GM10248 (cell line): Measurements from ENCODE around the gene SHE.

ENCODE experiments used
- CTCF ChIA-PET: fragments of 300-600 bp; sonication (Branson Sonifier 250); formaldehyde crosslinking; extraction: SDS; loops from one replicate; lab custom pipeline; 2021; ENCODE audit warnings: antibody characterized with exemption; lab: Yijun Ruan, JAX
- POLR2A ChIA-PET: fragments of 350-650 bp; sonication (Branson Sonifier 250); formaldehyde crosslinking; extraction: SDS; loops from one replicate; lab custom pipeline; 2020; ENCODE audit warnings: antibody characterized with exemption; lab: Yijun Ruan, JAX
- DNase-seq: peaks from one replicate; pipeline ENCODE4 v3.0.0; 2012; ENCODE audit errors: extremely low spot score
- TF ChIP-seq, protein P1 (sequence below): IDR thresholded peaks from 2 replicates; pipeline ENCODE4 v1.5.1; 2012; ENCODE audit warnings: mild to moderate bottlenecking, low read depth; ENCODE audit errors: extremely low read depth, missing control alignments, control extremely low read depth

Gene SHE

DNA sequence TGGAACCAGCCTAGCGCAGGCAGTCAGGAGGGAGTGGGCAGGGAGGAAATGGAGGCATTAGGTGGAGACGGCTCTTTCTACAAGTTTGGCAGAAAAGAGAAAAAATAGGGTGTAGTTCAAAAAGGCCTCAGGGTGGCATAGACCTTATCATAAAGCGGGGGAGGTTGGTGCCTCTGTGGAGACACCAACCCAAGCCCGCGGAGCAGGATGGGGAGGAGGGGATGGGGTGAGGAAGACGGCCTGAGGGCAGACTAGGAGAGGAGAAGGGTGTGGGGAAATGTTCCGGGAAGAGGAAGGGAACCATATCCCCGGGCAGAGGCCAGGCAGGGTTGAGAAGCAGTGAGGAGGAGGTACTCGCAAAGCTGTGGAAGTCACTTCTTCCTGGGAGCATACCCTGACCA lies 17.4 kb upstream of the SHE start:
- ChIA-PET CTCF (interaction anchor here (2.4 kb wide), 1 partner anchor 27 kb away, joined by 8 read pairs; no protein-coding TSS in a partner anchor), POLR2A (no interaction called here)
- no peak for DNase-seq
- TF ChIP-seq, protein P1, sequence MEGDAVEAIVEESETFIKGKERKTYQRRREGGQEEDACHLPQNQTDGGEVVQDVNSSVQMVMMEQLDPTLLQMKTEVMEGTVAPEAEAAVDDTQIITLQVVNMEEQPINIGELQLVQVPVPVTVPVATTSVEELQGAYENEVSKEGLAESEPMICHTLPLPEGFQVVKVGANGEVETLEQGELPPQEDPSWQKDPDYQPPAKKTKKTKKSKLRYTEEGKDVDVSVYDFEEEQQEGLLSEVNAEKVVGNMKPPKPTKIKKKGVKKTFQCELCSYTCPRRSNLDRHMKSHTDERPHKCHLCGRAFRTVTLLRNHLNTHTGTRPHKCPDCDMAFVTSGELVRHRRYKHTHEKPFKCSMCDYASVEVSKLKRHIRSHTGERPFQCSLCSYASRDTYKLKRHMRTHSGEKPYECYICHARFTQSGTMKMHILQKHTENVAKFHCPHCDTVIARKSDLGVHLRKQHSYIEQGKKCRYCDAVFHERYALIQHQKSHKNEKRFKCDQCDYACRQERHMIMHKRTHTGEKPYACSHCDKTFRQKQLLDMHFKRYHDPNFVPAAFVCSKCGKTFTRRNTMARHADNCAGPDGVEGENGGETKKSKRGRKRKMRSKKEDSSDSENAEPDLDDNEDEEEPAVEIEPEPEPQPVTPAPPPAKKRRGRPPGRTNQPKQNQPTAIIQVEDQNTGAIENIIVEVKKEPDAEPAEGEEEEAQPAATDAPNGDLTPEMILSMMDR = no peak

DNA sequence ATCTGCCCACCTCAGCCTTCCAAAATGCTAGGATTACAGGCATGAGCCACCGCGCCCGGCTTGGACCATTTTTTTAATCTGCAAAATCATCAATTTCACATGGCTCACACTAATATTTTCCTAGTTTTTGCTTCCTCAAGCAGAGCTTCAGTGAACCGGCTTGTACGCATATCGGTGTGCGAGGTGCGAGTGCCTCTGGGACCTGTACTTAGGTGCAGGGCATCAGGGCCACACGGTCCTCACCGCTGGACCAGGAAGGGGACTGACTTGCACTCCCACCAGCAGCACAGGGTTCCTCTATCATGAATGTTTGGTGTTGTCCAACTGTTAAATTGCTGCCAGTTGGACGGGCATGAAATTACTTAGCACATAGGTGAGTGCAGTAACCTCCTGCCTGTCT lies 15.4 kb upstream of the SHE start:
- DNase-seq = no peak
- CTCF ChIA-PET = interaction anchor here (1.2 to 3.3 kb wide), 2 partner anchors 29 to 38 kb away, joined by 7 to 10 read pairs; no protein-coding TSS in a partner anchor
- TF ChIP-seq, protein P1 = no peak
- POLR2A ChIA-PET = no interaction called here

DNA sequence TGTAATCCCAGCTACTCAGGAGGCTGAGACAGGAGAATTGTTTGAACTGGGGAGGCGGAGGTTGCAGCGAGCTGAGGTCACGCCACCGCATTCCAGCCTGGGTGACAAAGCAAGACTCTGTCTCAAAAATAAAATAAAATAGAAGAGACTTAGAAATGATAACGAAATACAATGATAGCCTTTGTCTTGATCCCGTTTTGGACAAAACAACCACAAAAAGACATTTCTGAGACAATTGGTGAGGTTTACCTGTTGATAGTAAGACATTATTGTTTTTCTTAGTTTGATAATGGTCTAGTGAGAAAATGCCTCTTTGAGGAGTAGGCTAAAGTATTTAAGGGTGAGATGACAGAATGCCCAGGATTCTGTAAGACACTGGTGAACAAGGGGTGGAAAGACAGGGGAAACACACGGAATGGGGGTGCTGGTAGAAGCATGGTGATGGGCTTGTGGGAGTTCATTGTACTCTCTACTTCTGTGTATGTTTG lies 11.9 kb upstream of the SHE start:
- no peak for DNase-seq
- ChIA-PET CTCF (interaction anchor here (1.2 to 2.1 kb wide), 2 partner anchors 33 to 35 kb away, joined by 4 to 7 read pairs; no protein-coding TSS in a partner anchor), POLR2A (no interaction called here)
- TF ChIP-seq, protein P1 = no peak

DNA sequence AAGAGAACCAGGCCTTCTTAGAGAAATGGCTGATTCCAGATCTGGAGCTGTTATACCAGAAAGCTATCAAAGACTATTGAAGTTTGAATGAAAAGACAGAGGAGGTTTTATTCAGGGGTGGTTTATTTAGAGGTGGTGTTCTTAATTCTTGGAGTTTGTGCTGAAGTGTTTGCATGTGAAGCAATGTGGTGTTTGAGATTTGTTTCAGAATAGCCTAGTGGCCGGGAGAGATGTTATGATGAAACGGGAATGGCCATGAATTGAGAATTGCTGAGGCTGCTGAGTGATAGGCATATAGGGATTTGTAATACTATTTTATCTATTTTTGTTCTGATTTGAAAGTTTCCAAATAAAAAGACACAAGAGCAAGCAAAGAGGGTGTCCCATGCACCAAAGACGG lies 10.5 kb upstream of the SHE start:
- ChIA-PET POLR2A (no interaction called here), CTCF (interaction anchor here (1.0 to 2.1 kb wide), 4 partner anchors 9 to 37 kb away, joined by 3 to 7 read pairs (median 5); no protein-coding TSS in a partner anchor)
- TF ChIP-seq, protein P1 = no peak
- no peak for DNase-seq

DNA sequence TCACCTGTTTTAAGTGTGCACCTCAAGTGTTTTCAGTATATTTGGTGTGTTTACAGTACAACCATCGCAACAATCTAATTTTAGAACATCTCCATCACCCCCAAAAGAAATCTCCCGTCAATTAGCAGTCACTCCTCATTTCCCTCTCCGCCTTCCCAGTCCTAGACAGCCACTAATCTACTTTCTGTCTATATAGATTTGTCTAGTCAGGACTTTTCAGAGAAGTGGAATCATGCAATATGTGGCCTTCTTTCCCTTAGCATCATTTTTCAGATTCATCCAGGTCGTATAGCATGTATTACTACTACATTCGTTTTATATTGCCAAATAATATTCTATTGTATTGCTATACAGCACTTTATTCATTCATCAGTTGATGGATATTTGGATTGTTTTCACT lies 1.7 kb upstream of the SHE start:
- TF ChIP-seq, protein P1 = no peak
- POLR2A ChIA-PET = no interaction called here
- CTCF ChIA-PET = interaction anchor here (2.8 kb wide), 1 partner anchor 43 kb away, joined by 11 read pairs; no protein-coding TSS in a partner anchor
- DNase-seq = no peak

DNA sequence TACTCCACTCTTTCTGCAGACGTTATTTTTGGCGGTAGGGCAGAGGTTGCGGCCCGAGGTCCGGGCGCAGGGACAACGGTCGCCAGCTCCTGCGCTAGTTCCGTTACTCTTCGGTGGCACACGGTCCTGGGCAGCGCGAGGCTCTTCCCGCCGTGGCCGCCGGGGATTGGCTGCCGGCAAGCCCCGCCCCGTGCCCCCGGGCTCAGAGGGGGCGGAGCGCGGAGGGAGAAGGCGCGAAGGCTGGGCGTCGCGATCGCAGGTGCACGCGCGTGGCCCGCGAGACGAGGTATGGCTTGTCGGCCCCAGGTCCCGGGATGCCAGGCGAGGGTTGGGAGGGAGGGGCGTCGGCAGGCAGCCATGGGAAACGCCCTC lies 518 bp upstream of the SHE start:
- ChIA-PET POLR2A (no interaction called here), CTCF (interaction anchor here (2.8 kb wide), 1 partner anchor 44 kb away, joined by 11 read pairs; no protein-coding TSS in a partner anchor)
- DNase-seq = no peak
- TF ChIP-seq, protein P1 = no peak
